ENCODE results near the gene LIG4.

Gene LIG4

DNA sequence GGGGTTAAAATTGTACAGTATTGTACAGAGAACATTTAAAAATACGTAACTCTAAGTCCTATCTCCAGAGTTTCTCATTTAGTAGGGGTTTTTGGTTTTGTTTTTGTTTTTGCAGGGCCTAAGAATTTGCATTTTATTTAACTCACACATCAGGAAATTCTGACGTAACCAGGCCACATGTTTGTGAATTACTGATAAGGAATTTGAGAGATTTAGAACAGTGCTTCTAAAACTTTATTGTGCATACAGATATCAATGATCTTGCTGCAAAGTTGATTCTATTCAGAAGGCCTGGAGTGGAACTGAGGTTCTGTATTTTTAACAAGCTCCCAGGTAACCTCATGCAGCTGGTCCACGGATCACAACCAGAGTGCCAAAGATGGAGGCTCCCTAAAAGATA is 49.3 kb downstream of the LIG4 start:
- Histone ChIP-seq H3K36me3 (ENCODE audit: insufficient read depth, low read length) (no peaks in the 10 kb centered on the region), H3K4me2 (ENCODE audit: low read length) (no peak overlapping the region), H3F3A (ENCODE audit: insufficient read depth, low read length) (no peaks in the 10 kb centered on the region), H3K27me3 (ENCODE audit: insufficient read depth, low read length) (peaks cover 8% of the 10 kb centered on the region; the same call in 1 of the 2 replicates), H2AFZ (ENCODE audit: low read length) (no peak overlapping the region), H3K4me1 (ENCODE audit: insufficient read depth, low read length, severe bottlenecking) (no peaks in the 10 kb centered on the region), H3K79me2 (ENCODE audit: insufficient read depth, low read length) (no peaks in the 10 kb centered on the region), H3K4me3 (ENCODE audit: low read depth, low read length, poor library complexity, severe bottlenecking) (no peak overlapping the region), H3K9ac (ENCODE audit: low read length) (no peak overlapping the region), H3K9me2 (ENCODE audit: low read depth, low read length) (no peaks in the 10 kb centered on the region), H4K20me1 (ENCODE audit: insufficient read depth, low read length) (no peaks in the 10 kb centered on the region), H3K27ac (ENCODE audit: low read depth, low read length, poor library complexity, severe bottlenecking) (no peak overlapping the region), H3K9me3 (ENCODE audit: low read length) (no peaks in the 10 kb centered on the region)
- TF ChIP-seq EZH2 (IDR thresholded peaks at IDR 0.05; ENCODE audit: borderline replicate concordance, low read length): no peak
- TF ChIP-seq, protein P1, sequence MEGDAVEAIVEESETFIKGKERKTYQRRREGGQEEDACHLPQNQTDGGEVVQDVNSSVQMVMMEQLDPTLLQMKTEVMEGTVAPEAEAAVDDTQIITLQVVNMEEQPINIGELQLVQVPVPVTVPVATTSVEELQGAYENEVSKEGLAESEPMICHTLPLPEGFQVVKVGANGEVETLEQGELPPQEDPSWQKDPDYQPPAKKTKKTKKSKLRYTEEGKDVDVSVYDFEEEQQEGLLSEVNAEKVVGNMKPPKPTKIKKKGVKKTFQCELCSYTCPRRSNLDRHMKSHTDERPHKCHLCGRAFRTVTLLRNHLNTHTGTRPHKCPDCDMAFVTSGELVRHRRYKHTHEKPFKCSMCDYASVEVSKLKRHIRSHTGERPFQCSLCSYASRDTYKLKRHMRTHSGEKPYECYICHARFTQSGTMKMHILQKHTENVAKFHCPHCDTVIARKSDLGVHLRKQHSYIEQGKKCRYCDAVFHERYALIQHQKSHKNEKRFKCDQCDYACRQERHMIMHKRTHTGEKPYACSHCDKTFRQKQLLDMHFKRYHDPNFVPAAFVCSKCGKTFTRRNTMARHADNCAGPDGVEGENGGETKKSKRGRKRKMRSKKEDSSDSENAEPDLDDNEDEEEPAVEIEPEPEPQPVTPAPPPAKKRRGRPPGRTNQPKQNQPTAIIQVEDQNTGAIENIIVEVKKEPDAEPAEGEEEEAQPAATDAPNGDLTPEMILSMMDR (IDR thresholded peaks at IDR 0.05; ENCODE audit: low read length): no peak

- Histone ChIP-seq H3K9me2 (ENCODE audit: low read depth, low read length) (no peaks in the 10 kb centered on the region), H2AFZ (ENCODE audit: low read length) (no peak overlapping the region), H3K27ac (ENCODE audit: low read depth, low read length, poor library complexity, severe bottlenecking) (no peak overlapping the region), H4K20me1 (ENCODE audit: insufficient read depth, low read length) (no peaks in the 10 kb centered on the region), H3K36me3 (ENCODE audit: insufficient read depth, low read length) (no peaks in the 10 kb centered on the region), H3K9ac (ENCODE audit: low read length) (no peak overlapping the region), H3K27me3 (ENCODE audit: insufficient read depth, low read length) (no peaks in the 10 kb centered on the region), H3K79me2 (ENCODE audit: insufficient read depth, low read length) (no peaks in the 10 kb centered on the region), H3F3A (ENCODE audit: insufficient read depth, low read length) (no peaks in the 10 kb centered on the region), H3K9me3 (ENCODE audit: low read length) (no peaks in the 10 kb centered on the region), H3K4me2 (ENCODE audit: low read length) (no peak overlapping the region), H3K4me3 (ENCODE audit: low read depth, low read length, poor library complexity, severe bottlenecking) (no peak overlapping the region), H3K4me1 (ENCODE audit: insufficient read depth, low read length, severe bottlenecking) (no peaks in the 10 kb centered on the region)
- TF ChIP-seq, protein P1 (IDR thresholded peaks at IDR 0.05; ENCODE audit: low read length): no peak
- no peak for TF ChIP-seq EZH2 (IDR thresholded peaks at IDR 0.05; ENCODE audit: borderline replicate concordance, low read length)
Observed at GRCh38 chr13:108158746-108159145, 56.6 kb downstream of the LIG4 start.
